Nephron progenitor cell (in vitro differentiated cells): ENCODE results near the gene HERC3.
A peak's percentile ranks its signal among the peaks of the same experiment; 100 is the strongest.

Experiments used
- DNase-seq: peaks from one replicate; pipeline ENCODE4 v3.0.0; 2021
- H3K27ac Mint-ChIP-seq: 2 replicates; pipeline ENCODE4 v1.8.0; 2021; ENCODE audit warnings: mild to moderate bottlenecking, moderate library complexity, mixed read lengths
- H3K27me3 Mint-ChIP-seq: 2 replicates; pipeline ENCODE4 v1.8.0; 2021; ENCODE audit warnings: mild to moderate bottlenecking, low read depth, mixed read lengths; ENCODE audit not compliant: poor library complexity
- H3K36me3 Mint-ChIP-seq: 2 replicates; pipeline ENCODE4 v1.8.0; 2021; ENCODE audit warnings: low read depth, mixed read lengths
- H3K4me1 Mint-ChIP-seq: 2 replicates; pipeline ENCODE4 v1.8.0; 2021; ENCODE audit warnings: mixed read lengths
- H3K4me3 Mint-ChIP-seq: 2 replicates; pipeline ENCODE4 v1.8.0; 2021; ENCODE audit warnings: mild to moderate bottlenecking, moderate library complexity, mixed read lengths
- H3K9me3 Mint-ChIP-seq: 2 replicates; pipeline ENCODE4 v1.8.0; 2021; ENCODE audit warnings: mild to moderate bottlenecking, moderate library complexity, mixed read lengths
- TF ChIP-seq, protein P1 (sequence below): fragments of 200-600 bp; sonication (generic); IDR thresholded peaks from 2 replicates; pipeline ENCODE4 v1.5.0; 2021; ENCODE audit warnings: antibody characterized with exemption

The HERC3 gene

DNA sequence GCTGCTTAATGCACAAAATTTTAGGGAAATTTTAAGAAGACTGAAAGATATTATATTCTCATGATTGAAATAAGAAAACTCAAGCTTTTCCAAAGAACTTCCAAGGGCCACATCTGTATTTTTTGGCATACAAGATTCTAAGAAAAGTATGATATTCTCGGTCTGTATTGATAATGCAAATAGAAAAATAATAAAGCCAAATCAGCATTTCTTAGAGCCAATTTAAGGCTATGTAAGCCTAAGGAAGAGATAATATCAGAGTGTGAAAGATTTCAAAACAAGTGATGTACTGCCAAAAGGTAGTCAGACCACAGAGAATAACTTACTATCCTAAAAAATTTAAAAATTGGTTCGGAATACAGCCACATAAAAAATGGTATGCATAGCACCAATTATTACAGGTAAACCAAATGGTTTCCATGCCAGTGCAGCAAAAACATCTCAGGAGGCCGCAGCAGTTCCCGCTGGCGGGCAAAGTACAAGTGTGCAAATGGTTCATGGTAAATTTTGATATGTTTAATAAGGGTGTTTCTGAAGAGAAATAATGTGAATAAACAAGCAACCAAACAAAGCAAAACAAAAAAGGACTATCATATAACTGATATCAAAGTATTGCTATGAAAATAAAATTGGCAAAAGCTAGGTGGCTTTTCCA lies 140.6 kb downstream of the HERC3 start:
- Mint-ChIP-seq H3K27me3 (no peaks in the 10 kb centered on the region), H3K9me3 (no peaks in the 10 kb centered on the region), H3K27ac (no peak overlapping the region), H3K4me3 (no peak overlapping the region), H3K4me1 (peaks cover 21% of the 10 kb centered on the region), H3K36me3 (peaks cover 49% of the 10 kb centered on the region)
- no peak for DNase-seq
- TF ChIP-seq, protein P1, sequence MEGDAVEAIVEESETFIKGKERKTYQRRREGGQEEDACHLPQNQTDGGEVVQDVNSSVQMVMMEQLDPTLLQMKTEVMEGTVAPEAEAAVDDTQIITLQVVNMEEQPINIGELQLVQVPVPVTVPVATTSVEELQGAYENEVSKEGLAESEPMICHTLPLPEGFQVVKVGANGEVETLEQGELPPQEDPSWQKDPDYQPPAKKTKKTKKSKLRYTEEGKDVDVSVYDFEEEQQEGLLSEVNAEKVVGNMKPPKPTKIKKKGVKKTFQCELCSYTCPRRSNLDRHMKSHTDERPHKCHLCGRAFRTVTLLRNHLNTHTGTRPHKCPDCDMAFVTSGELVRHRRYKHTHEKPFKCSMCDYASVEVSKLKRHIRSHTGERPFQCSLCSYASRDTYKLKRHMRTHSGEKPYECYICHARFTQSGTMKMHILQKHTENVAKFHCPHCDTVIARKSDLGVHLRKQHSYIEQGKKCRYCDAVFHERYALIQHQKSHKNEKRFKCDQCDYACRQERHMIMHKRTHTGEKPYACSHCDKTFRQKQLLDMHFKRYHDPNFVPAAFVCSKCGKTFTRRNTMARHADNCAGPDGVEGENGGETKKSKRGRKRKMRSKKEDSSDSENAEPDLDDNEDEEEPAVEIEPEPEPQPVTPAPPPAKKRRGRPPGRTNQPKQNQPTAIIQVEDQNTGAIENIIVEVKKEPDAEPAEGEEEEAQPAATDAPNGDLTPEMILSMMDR = no peak

DNA sequence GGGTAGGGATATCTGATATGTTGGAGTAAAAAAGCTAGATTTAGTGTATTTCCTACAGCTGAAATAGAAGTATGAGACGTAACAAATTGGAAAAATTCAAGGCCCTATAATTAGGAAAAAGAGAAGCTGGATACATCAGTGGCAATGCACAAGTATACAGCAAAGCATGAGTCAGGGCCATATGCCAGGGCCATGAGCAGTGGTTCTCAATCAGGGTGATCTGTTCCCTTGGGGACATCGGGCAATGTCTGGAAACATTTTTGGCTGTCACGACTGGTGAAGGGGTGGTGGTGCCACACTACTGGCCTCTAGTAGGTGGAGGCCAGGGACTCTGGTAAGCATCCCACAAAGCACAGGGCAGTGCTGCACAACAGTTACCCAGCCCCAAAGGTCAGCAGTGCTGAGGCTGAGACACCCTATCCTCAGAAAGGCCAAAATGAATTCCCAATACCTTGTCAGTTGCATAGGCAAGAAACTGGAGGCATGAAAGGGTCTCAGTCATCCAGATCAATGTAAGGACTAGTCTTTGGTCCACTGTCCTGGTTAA lies 142.2 kb downstream of the HERC3 start:
- Mint-ChIP-seq H3K27ac (no peak overlapping the region), H3K36me3 (peaks cover 50% of the 10 kb centered on the region), H3K4me3 (no peak overlapping the region), H3K9me3 (no peaks in the 10 kb centered on the region), H3K27me3 (no peaks in the 10 kb centered on the region), H3K4me1 (peaks cover 33% of the 10 kb centered on the region)
- no peak for DNase-seq
- TF ChIP-seq, protein P1 = no peak

DNA sequence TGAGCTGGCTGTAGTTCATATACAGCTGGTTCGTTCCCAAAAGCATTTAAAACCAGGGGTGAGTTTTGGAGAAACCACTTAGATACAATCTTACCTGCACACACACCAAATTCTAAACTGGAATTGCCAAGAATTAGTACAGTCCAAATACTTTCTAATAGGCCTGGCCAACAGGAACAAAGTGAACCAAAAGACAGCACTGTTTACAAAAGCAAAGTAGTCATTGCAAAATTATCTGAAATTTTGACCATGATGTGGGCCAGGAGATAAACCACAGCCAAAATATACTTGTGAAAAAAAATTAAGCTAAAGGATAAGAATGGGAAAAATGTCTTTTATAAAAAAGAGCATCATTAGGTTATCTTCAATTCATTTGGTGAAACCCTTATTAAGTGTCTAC lies 143.3 kb downstream of the HERC3 start:
- Mint-ChIP-seq H3K4me1 (peaks cover 40% of the 10 kb centered on the region), H3K4me3 (no peak overlapping the region), H3K36me3 (peaks cover 49% of the 10 kb centered on the region), H3K9me3 (no peaks in the 10 kb centered on the region), H3K27me3 (no peaks in the 10 kb centered on the region), H3K27ac (no peak overlapping the region)
- TF ChIP-seq, protein P1 = no peak
- no peak for DNase-seq

DNA sequence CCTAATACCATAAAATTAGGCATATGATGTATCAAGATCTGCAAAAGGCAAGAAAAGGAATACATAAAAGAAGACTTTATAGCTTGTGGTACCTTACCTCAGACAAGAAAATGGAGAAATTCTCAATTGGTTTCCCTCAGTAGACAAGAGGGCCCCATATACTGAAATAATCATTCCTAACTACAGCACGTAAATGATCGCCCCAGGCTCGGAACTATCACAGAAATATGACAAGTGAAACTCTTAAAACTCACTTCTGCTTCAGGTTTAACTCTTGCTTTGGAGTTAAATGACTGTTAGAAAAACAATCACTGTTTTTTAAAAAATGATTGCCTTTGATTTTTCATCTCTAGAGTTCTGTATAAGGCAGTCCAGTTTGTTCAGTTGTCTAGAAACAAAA lies 144.0 kb downstream of the HERC3 start:
- H3K36me3 Mint-ChIP-seq = peaks cover 49% of the 10 kb centered on the region
- no peaks in the 10 kb centered on the region for H3K9me3 Mint-ChIP-seq
- no peaks in the 10 kb centered on the region for H3K27me3 Mint-ChIP-seq
- peaks cover 40% of the 10 kb centered on the region for H3K4me1 Mint-ChIP-seq
- peak overlapping the region; percentile 21 for H3K4me3 Mint-ChIP-seq
- DNase-seq = no peak
- TF ChIP-seq, protein P1 = no peak
- peak overlapping the region; percentile 77 for H3K27ac Mint-ChIP-seq

DNA sequence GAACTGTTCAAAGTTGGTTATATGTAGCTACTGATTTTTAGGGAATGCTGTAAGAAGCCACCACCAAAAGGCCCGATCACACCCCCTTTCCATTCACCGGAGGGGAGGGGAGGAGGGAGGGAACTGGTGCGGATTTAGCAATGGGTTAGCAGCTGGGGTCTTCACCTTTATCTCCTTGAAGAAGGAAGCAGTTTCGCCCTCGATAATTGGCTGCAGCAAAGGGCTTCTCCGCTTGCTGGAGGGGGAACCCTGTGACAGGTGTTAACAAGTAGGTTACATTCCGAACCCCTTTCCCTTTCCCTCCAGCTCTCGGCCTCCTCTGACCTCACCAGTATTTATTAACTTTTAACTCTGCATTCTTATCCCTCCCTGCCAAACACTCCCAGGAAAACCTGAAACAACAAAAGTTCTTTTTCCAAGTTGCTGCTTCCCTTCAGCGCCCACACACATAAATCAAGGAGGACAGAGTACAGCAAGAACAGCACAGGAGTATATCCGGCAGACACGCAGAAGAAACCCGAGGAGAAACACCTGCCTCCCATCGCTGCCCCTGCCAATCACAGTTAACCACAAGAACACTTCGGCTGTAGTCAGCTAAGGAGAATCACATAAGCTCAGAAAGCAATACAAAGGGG lies 145.1 kb downstream of the HERC3 start:
- Mint-ChIP-seq H3K27me3 (no peaks in the 10 kb centered on the region), H3K4me1 (peaks cover 45% of the 10 kb centered on the region), H3K27ac (peak overlapping the region; percentile 81), H3K4me3 (peak overlapping the region; percentile 57), H3K9me3 (no peaks in the 10 kb centered on the region), H3K36me3 (peaks cover 47% of the 10 kb centered on the region)
- peak; percentile 61 for DNase-seq
- TF ChIP-seq, protein P1 = no peak
